ENCODE results near the gene SHOX.
"Not testable (repeated sequence)": the region's sequence is repeated elsewhere in the genome, so short reads cannot be mapped to it uniquely, and the experiment has no call there.

SHOX gene

DNA sequence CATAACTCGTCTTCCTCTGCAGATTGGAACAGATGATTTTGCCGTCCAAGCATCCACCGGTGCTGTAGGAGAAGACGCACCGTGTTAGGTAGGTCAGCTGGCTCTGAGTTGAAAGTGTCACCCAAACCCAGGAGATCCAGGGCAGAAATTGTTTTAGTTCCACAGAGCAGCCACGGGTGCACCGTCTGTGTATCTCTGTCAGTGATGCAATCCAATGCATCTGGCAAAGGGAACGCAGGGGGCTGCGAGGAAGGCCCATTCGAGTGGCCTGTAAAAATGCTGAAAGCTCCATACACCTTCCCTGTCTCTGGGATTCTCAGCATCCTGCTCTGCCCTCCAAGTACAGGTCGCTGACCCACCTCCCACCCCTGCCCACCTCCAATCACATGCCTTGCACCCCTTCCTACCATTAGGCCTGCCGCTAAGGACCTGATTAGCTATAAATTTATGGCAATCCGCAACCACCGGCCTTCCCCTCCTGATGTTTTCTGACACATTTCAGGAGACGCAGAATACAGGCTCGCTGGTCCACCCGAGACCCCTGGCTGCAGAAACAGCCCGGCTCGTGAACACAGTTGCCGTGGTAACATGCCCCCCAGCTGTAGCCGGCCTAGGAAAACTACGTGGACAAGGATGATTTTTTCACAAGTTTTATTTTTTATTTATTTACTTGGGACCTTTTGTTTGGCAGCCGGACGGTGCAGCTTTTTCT is 39.7 kb upstream of the SHOX start:
- TF ChIP-seq, protein P1, sequence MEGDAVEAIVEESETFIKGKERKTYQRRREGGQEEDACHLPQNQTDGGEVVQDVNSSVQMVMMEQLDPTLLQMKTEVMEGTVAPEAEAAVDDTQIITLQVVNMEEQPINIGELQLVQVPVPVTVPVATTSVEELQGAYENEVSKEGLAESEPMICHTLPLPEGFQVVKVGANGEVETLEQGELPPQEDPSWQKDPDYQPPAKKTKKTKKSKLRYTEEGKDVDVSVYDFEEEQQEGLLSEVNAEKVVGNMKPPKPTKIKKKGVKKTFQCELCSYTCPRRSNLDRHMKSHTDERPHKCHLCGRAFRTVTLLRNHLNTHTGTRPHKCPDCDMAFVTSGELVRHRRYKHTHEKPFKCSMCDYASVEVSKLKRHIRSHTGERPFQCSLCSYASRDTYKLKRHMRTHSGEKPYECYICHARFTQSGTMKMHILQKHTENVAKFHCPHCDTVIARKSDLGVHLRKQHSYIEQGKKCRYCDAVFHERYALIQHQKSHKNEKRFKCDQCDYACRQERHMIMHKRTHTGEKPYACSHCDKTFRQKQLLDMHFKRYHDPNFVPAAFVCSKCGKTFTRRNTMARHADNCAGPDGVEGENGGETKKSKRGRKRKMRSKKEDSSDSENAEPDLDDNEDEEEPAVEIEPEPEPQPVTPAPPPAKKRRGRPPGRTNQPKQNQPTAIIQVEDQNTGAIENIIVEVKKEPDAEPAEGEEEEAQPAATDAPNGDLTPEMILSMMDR (IDR thresholded peaks at IDR 0.05; ENCODE audit: low read length, missing control alignments): no peak
- DNase-seq (ENCODE audit: low read depth): no peak

DNA sequence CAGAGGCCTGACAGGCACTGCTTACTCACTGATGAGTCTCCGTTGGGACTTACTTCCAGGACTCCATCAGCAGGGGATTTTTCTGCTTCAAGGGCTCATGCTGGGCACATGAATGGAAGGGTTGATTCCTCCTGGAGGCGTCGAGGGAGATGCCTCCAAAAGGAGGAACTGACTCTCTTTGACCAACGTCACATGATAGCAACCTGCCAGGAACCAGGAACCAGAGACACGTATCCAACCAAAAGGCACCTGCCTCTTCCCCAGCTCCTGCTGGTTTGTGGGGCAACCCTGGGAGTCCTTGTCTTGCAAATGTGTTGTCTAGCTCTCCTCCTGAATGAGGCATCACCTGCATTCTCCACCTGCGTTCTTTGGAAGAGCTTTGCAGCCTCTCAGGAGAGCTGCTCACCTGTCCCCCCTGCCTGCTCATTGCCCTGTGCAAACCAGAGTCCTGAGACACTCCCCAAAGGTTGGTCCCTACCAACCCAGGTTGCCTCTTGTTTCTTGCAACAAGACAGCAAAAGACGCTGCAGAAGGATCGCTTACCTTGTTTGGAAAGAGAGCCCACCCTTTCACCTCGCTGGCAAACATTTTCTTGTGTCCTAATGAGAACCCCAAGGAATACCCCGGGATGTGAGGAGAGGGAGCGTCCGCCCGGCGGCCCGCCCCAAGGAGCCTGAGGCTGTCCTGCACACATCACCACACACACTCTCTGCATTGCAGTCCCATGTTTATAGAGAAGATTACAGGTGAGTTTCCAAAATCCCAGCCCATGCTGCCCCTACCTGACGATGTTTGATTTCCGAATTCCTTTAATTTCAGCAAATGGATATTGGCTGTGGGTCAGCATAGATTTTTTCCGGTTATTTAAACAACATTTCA is 30.5 kb upstream of the SHOX start:
- H3K4me3 ChIP-seq (replicated peaks; ENCODE audit: low read depth, low read length): no peak overlapping the region
- TF ChIP-seq, protein P1 (IDR thresholded peaks at IDR 0.05; ENCODE audit: low read length, missing control alignments): no peak
- no peak for DNase-seq (ENCODE audit: low read depth)

More for the DNA sequence above, 39.7 kb upstream of the SHOX start:
- no peak overlapping the region for H3K4me3 ChIP-seq (replicated peaks; ENCODE audit: low read depth, low read length)

DNA sequence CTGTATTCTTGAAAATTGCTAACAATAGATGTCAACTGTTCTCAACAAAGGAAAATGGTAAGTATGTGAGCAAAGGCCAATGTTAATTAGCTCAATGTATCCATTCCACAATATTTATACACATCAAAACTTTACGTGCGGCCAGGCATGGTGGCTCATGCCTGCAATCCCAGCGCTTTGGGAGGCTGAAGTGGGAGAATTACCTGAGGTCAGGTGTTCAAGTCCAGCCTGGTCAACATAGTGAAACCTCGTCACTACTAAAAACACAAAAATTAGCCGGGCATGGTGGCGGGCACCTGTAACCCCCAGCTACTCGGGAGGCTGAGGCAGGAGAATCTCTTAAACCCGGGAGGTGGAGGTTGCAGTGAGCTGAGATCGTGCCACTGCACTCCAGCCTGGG is 27.6 kb upstream of the SHOX start:
- not testable (repeated sequence) for DNase-seq (ENCODE audit: low read depth); H3K4me3 ChIP-seq (replicated peaks; ENCODE audit: low read depth, low read length)

DNA sequence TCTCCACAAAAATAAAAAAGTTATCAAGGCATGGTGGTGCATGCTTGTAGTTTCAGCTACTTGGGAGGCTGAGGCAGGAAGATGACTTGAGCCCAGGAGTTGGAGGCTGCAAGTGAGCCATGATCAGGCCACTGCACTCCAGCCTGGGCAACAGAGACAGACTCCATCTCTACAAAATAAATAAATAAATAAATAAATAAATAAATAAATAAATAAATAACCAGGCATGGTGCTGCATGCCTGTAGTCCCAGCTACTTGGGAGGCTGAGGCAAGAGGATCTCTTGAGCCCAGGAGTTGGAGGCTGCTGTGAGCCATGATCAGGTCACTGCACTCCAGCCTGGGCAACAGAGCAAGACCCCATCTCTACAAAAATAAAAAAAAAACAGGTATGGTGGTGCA is 26.0 kb upstream of the SHOX start:
- H3K4me3 ChIP-seq (replicated peaks; ENCODE audit: low read depth, low read length); DNase-seq (ENCODE audit: low read depth): not testable (repeated sequence)

DNA sequence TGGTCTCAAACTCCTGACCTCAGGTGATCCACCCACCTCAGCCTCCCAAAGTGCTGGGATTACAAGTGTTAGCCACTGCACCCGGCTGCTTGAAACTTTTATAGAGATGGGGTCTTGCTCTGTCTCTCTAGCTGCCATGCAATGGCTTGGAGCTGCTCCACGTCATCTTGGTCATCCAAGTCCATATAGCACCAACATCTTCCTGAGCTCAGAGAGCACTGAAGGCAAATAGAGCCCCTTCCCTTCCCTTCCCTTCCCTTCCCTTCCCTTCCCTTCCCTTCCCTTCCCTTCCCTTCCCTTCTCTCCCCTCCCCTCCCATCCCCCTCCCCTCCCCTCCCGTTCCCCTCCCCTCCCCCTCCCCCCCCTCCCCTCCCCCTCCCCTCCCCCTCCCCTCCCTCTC is 22.5 kb upstream of the SHOX start:
- H3K4me3 ChIP-seq (replicated peaks; ENCODE audit: low read depth, low read length); DNase-seq (ENCODE audit: low read depth): not testable (repeated sequence)

DNA sequence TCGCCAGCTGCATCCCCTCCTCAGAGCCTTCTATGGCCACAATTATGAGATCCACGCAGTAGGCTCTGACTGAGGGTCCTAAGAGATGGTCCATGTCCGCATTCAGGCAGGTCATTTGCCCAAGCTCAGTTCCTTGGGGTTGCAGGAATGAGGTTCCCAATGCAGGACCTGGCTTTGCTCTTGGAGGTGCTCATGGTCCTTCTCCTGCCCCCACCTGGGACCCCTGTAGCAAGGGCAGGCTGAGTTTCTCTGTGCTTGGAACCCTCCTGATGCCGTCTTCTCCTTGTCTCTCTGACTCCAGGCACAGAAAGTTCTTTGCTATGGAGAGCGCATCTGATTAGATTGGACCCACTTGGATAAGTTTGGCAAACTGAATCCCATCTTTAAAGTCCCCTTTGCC is 16.5 kb upstream of the SHOX start:
- no peak for DNase-seq (ENCODE audit: low read depth)
- H3K4me3 ChIP-seq (replicated peaks; ENCODE audit: low read depth, low read length): no peak overlapping the region
- TF ChIP-seq, protein P1 (IDR thresholded peaks at IDR 0.05; ENCODE audit: low read length, missing control alignments): no peak

DNA sequence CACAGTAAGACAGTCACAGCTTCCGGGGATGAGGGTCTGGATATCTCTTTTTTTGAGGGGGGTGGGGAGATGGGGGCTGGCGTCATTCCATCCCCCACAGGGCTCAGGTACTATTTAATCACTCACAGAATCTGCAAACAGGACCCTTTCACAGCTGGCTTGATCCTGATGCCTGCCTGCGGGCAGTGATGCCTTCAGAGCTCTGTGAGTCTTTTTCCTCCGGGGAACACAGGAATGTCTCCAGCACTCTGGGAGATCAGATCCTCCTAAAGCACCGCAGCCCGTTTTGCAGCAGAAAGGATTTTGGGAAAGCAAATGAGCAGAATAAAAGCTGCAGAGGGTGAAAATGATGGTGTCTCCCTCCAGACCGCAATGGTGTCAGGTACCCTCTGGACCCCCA is 13.2 kb upstream of the SHOX start:
- TF ChIP-seq, protein P1 (IDR thresholded peaks at IDR 0.05; ENCODE audit: low read length, missing control alignments): no peak
- DNase-seq (ENCODE audit: low read depth): no peak
- no peak overlapping the region for H3K4me3 ChIP-seq (replicated peaks; ENCODE audit: low read depth, low read length)

DNA sequence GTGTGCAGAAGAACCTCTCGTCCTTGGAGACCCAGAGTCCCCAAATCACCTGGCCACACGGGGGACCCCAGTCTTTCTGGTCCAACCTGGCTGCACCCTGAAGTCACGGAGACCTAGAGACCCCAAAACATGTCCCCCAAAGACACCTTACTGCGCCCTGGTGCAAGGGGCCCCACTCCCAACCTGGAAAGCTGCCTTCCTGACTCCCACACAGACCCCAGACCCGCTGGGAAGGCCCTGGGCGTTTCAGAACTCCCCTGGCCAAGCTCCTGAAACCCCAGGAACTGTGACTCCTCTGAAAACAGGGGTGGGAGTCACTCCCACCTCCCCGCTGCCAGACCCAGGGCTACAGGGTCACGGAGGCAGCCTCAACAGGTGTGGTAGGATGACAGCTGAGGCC is 12.7 kb upstream of the SHOX start:
- DNase-seq (ENCODE audit: low read depth): no peak
- no peak overlapping the region for H3K4me3 ChIP-seq (replicated peaks; ENCODE audit: low read depth, low read length)
- TF ChIP-seq, protein P1 (IDR thresholded peaks at IDR 0.05; ENCODE audit: low read length, missing control alignments): no peak

DNA sequence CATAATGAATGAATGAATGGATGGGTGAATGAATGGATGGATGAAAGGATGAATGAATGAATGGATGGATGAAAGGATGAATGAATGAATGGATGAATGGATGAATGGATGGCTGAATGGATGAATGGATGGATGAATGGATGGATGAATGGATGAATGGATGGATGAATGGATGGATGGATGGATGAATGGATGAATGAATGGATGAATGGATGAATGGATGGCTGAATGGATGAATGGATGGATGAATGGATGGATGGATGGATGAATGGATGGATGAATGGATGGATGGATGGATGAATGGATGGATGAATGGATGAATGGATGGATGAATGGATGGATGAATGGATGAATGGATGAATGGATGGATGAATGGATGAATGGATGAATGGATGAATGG is 12.3 kb upstream of the SHOX start:
- H3K4me3 ChIP-seq (replicated peaks; ENCODE audit: low read depth, low read length); DNase-seq (ENCODE audit: low read depth): not testable (repeated sequence)

All from fibroblast of pulmonary artery (primary cell).